GM12878 (cell line): ENCODE measurements around the gene SULT6B1. TPM values are rescaled to one million over a fixed set of nuclear protein-coding genes. Genes with fewer than 3 reads are reported as not detected.

Experiments used
- ATAC-seq: fragments of 200-7000 bp; cut with Tn5 transposase; 3 replicates; pipeline ENCODE4 v1.9.1; 2020; ENCODE audit warnings: mild to moderate bottlenecking, moderate library complexity
- BruUV-seq: library from RNA; stranded (reverse); fragments of 400-500 nt; replicated peaks from 2 replicates; lab custom pipeline; 2021; lab: Mats Ljungman, UMichigan
- CTCF ChIA-PET: fragments of 300-600 bp; sonication (Branson Sonifier 250); formaldehyde crosslinking; extraction: SDS; loops from one replicate; lab custom pipeline; 2021; ENCODE audit warnings: inconsistent platforms; lab: Yijun Ruan, JAX
- POLR2A ChIA-PET: fragments of 350-600 bp; formaldehyde crosslinking; extraction: SDS; loops from one replicate; lab custom pipeline; 2021; ENCODE audit warnings: inconsistent platforms; lab: Charles Lee
- RAD21 ChIA-PET: fragments of 300-600 bp; sonication (Branson Sonifier 250); formaldehyde crosslinking; loops from one replicate; lab custom pipeline; 2023; ENCODE audit warnings: antibody characterized with exemption; ENCODE audit not compliant: unreplicated experiment; lab: Charles Lee
- SMC1A ChIA-PET: fragments of 300-600 bp; sonication (Branson Sonifier 250); formaldehyde crosslinking; loops from one replicate; lab custom pipeline; 2023; ENCODE audit not compliant: unreplicated experiment, uncharacterized antibody; lab: Charles Lee
- DNase-seq: peaks from one replicate; pipeline ENCODE4 v3.0.0-alpha.2; 2011; ENCODE audit warnings: low read depth, low spot score
- FAIRE-seq: peaks from 3 replicates; lab custom pipeline; 2011; peaks lifted over from hg19 to GRCh38; lab: Jason Lieb, UNC
- H2AFZ ChIP-seq: 2 replicates; pipeline ENCODE4 v1.6.0; 2011; ENCODE audit warnings: low read depth, low read length, control low read depth; ENCODE audit not compliant: control insufficient read depth
- H3K27ac ChIP-seq: 2 replicates; pipeline ENCODE4 v1.5.1; 2011; ENCODE audit warnings: control low read depth; ENCODE audit not compliant: control insufficient read depth, insufficient read depth
- H3K27me3 ChIP-seq, 2 experiments: replicated peaks in 1 of 2; 2 replicates each; pipeline versions ENCODE4 v1.6.0 to v1.6.1; 2011; ENCODE audit warnings: low read length in 1 of 2; ENCODE audit not compliant: control insufficient read depth in 2 of 2, insufficient read depth in 2 of 2
- H3K36me3 ChIP-seq, 2 experiments: 2 replicates each; pipeline ENCODE4 v1.5.1; 2011; ENCODE audit warnings: low read length in 1 of 2; ENCODE audit not compliant: control insufficient read depth in 2 of 2, insufficient read depth in 2 of 2
- H3K4me1 ChIP-seq: 2 replicates; pipeline ENCODE4 v1.6.1; 2011; ENCODE audit warnings: mild to moderate bottlenecking, low read length, moderate library complexity, mixed read lengths; ENCODE audit not compliant: control insufficient read depth, insufficient read depth
- H3K4me2 ChIP-seq: 2 replicates; pipeline ENCODE4 v1.6.0; 2011; ENCODE audit warnings: control low read depth; ENCODE audit not compliant: control insufficient read depth, insufficient read depth
- H3K4me3 ChIP-seq: fragments of 200-600 bp; sonication (generic); 2 replicates; pipeline ENCODE4 v1.5.1; 2016
- H3K79me2 ChIP-seq: 2 replicates; pipeline ENCODE4 v1.6.0; 2011; ENCODE audit warnings: low read length; ENCODE audit not compliant: control insufficient read depth, insufficient read depth
- H3K9ac ChIP-seq: 2 replicates; pipeline ENCODE4 v1.8.0; 2011; ENCODE audit warnings: low read length, control low read depth, mixed read lengths; ENCODE audit not compliant: control insufficient read depth, insufficient read depth
- H3K9me3 ChIP-seq: replicated peaks from 3 replicates; pipeline ENCODE4 v1.5.1; 2011; ENCODE audit warnings: mild to moderate bottlenecking, low read length; ENCODE audit not compliant: control insufficient read depth, insufficient read depth
- H4K20me1 ChIP-seq: 2 replicates; pipeline ENCODE4 v1.6.0; 2011; ENCODE audit not compliant: control insufficient read depth, insufficient read depth
- ASH2L ChIP-seq: fragments of 300-600, 200-600 bp; sonication (generic); IDR thresholded peaks from 2 replicates; pipeline ENCODE4 v1.6.1; 2017; ENCODE audit warnings: low read depth, mild to moderate bottlenecking, borderline replicate concordance
- BACH1 ChIP-seq: fragments of 450-650 bp; IDR thresholded peaks from 2 replicates; pipeline ENCODE4 v1.6.1; 2017; ENCODE audit warnings: mild to moderate bottlenecking, borderline replicate concordance
- BHLHE40 ChIP-seq, 2 experiments: fragments of 450-650 bp in 1 of 2; IDR thresholded peaks; 2 replicates each; pipeline ENCODE4 v1.6.1; 2011 to 2017; ENCODE audit warnings: low read depth in 2 of 2, borderline replicate concordance in 1 of 2, improper control_type of control experiment in 1 of 2, low read length in 1 of 2, mild to moderate bottlenecking in 1 of 2
- BMI1 ChIP-seq: fragments of 450-650 bp; IDR thresholded peaks from 2 replicates; pipeline ENCODE4 v1.6.1; 2016; ENCODE audit warnings: mild to moderate bottlenecking, moderate library complexity, borderline replicate concordance
- EGR1 ChIP-seq, 2 experiments: IDR thresholded peaks; 1 replicate in 1 of 2; 2 replicates in 1 of 2; pipeline ENCODE4 v1.6.1; 2011 to 2012; ENCODE audit warnings: low read depth in 2 of 2, low read length in 2 of 2, borderline replicate concordance in 1 of 2, mild to moderate bottlenecking in 1 of 2, moderate library complexity in 1 of 2
- HCFC1 ChIP-seq: fragments of 150-350 bp; IDR thresholded peaks from 2 replicates; pipeline ENCODE4 v1.6.1; 2014; ENCODE audit warnings: low read length
- HDGF ChIP-seq: fragments of 450-650 bp; IDR thresholded peaks from 2 replicates; pipeline ENCODE4 v1.6.1; 2016; ENCODE audit warnings: antibody characterized with exemption
- MEF2A ChIP-seq: IDR thresholded peaks from 2 replicates; pipeline ENCODE4 v1.6.1; 2011; ENCODE audit warnings: low read depth, mild to moderate bottlenecking, low read length, moderate library complexity; ENCODE audit not compliant: insufficient read depth
- SIN3A ChIP-seq: IDR thresholded peaks from 2 replicates; pipeline ENCODE4 v1.6.1; 2012; ENCODE audit warnings: low read depth, low read length, improper control_type of control experiment
- YY1 ChIP-seq: IDR thresholded peaks from 2 replicates; pipeline ENCODE4 v1.6.1; 2011; ENCODE audit warnings: low read depth, mild to moderate bottlenecking, low read length
- WGBS: methylation state at CpG from one replicate; pipeline ENCODE4 v1.1.6; 2016; ENCODE audit warnings: low lambda C conversion rate; ENCODE audit not compliant: insufficient replicate concordance, insufficient coverage; ENCODE audit errors: missing lambda C conversion rate; 5-methylcytosine and 5-hydroxymethylcytosine counted together
- in situ Hi-C: fragments of 300-500 bp; cut with MboI; formaldehyde crosslinking; loops from 9 replicates; pipeline ENCODE4 v1.14.3; 2018; ENCODE audit warnings: mixed read lengths
- intact Hi-C: fragments of 100-400 bp; cut with micrococcal nuclease; formaldehyde crosslinking; loops from one replicate; pipeline ENCODE4 v1.14.2; 2022; ENCODE audit not compliant: unreplicated experiment
- polyA plus RNA-seq, 11 experiments: library from polyadenylated mRNA; depleted of rRNA in 4 of 11; unstranded in 6 of 11; stranded (reverse) in 5 of 11; fragments of >200 nt; fragmentation: Nextera tagmentation in 4 of 11; fragmentation: Illumina TruSeq in 1 of 11; extraction: Ambion mirVana in 4 of 11; extraction: Trizol in 1 of 11; gene quantifications; 1 replicate in 1 of 11; 2 replicates in 10 of 11; pipeline versions ENCODE4 v1.2.1 to v1.2.3, GENCODE V29; 2011 to 2016; ENCODE audit warnings: inconsistent platforms in 2 of 11, missing spikeins in 2 of 11, low read depth in 1 of 11
- total RNA-seq, 4 experiments: library from RNA; depleted of rRNA in 3 of 4; stranded (reverse); fragments of >200 nt in 3 of 4; fragmentation: Illumina TruSeq in 1 of 4; extraction: Trizol in 1 of 4; gene quantifications; 2 replicates each; pipeline versions ENCODE4 v1.2.1 to v1.2.3, GENCODE V29; 2013 to 2021
- TF ChIP-seq, protein P1 (sequence below): IDR thresholded peaks from 2 replicates; pipeline ENCODE4 v1.6.1; 2012; ENCODE audit warnings: low read length, inconsistent platforms
- TF ChIP-seq, protein P2 (sequence below): fragments of 450-650 bp; IDR thresholded peaks from 2 replicates; pipeline ENCODE4 v1.6.1; 2017; ENCODE audit warnings: low read depth, mild to moderate bottlenecking, moderate library complexity

SULT6B1 gene
- total and polyA plus RNA-seq, 10 of the 15 experiments (the other 5 are each of a cell fraction or from before 2014, with no cell fraction given): not detected

DNA sequence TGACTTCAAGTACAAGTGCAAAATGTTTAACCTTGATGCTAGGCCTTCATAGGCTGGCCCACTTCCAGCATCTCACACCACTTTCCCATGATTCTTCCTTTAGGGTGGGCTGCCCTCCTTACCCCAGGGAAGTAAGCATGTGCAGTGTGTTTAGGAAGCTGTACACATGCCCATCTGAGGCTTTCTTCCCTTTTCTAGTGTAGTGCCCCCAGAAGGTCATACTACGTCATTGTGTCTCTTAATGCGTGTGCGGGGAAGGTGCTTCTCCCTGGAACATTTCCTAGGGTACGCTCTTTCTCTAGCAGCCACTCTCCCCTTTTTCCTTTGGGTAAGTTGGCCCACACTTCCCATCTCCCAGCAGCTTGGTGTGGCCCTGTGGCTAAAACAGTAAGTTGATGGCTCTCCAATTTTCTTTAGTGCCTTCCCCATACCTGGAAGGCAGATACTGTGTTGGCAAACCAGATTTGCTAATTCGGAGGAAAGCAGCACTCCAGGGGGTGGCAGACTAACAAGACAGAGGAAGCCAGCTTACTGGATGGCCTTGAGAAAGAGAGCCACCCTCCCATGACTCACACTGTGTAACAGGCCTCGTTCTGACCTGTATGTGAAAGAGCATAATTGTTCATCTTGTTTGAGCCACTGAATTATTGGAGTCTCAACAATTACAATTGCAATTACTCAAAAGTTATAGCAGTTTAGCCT, 1.1 kb upstream of the SULT6B1 start:
- RAD21 ChIA-PET: no interaction called here
- no peak overlapping the region for H3K27ac ChIP-seq
- no peaks in the 10 kb centered on the region for H3K9me3 ChIP-seq
- H3K4me2 ChIP-seq: no peak overlapping the region
- in situ Hi-C loops (no loop called here), intact Hi-C loops (no loop called here)
- CTCF ChIA-PET: interaction anchor here (2.8 kb wide), 1 partner anchor 21 kb away, joined by 10 read pairs; no protein-coding TSS in a partner anchor
- ATAC-seq (no peak; the same call in 2 of the 3 replicates), DNase-seq (no peak), FAIRE-seq (no peak)
- no peak overlapping the region for H3K4me3 ChIP-seq
- SMC1A ChIA-PET: no interaction called here
- H3K36me3 ChIP-seq: no peaks in the 10 kb centered on the region
- WGBS: 68% methylated on average over 6 of the region's 6 CpGs
- H3K9ac ChIP-seq: no peak overlapping the region
- no peaks in the 10 kb centered on the region for H4K20me1 ChIP-seq
- no peak overlapping the region for H2AFZ ChIP-seq
- POLR2A ChIA-PET: no interaction called here
- TF ChIP-seq SIN3A (no peak), HDGF (no peak)
- BruUV-seq: no TSS peak
- no peaks in the 10 kb centered on the region for H3K4me1 ChIP-seq
- no peaks in the 10 kb centered on the region for H3K27me3 ChIP-seq
- H3K79me2 ChIP-seq: no peaks in the 10 kb centered on the region

DNA sequence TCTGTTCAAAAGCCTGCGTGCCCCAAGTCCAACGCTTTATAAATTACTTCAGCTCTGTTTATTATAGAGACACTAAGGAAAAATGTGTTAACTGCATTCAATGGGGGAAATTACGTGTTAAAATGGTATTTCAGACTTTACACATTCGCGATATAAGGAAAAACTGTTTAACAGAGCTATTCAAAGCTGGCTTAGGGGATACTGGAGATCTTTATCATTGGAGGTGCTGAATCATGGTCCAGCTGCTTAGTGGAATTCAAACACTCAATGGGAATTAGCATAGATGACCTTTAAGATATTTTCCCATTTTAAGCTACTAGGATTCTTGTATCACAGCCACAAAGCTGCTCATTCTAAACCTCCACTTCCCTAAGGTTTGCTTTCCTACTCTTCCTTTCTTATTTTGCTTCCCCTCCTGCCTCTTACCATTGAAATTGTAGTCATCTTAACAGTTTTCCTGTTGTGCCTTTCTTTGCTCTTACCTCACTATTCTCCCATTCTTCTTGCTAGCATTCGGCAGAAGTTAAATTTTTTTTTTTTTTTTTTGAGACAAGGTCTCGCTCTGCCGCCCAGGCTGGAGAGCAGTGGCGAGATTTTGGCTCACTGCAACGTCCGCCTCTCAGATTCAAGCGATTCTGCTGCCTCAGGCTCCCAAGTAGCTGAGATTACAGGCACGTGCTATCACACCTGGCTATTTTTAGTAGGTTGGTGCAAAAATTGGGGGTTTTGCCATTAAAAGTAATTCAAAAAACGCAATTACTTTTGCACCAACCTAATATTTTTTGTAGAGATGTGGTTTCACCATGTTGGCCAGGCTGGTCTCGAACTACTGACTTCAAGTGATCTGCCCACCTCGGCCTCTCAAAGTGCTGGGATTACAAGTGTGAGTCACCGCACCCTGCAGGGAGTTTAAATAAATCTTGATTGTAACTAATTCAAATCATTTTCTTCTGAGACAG, 6.5 kb downstream of the SULT6B1 start:
- no TSS peak for BruUV-seq
- FAIRE-seq: no peak
- no peaks in the 10 kb centered on the region for H3K79me2 ChIP-seq
- no peak overlapping the region for H2AFZ ChIP-seq
- no peak overlapping the region for H3K9ac ChIP-seq
- ATAC-seq: no peak
- in situ Hi-C loops: no loop called here
- WGBS: 57% methylated on average over 17 of the region's 17 CpGs
- H3K36me3 ChIP-seq: no peaks in the 10 kb centered on the region
- H3K4me1 ChIP-seq: no peaks in the 10 kb centered on the region; the same call in 1 of the 2 replicates
- intact Hi-C loops: no loop called here
- DNase-seq: no peak
- no peak overlapping the region for H3K4me3 ChIP-seq
- no peak overlapping the region for H3K4me2 ChIP-seq
- no peaks in the 10 kb centered on the region for H4K20me1 ChIP-seq
- H3K9me3 ChIP-seq: no peaks in the 10 kb centered on the region
- POLR2A ChIA-PET: interaction anchor here (0.6 kb wide), 1 partner anchor 292 kb away, joined by 3 read pairs; no protein-coding TSS in a partner anchor
- H3K27me3 ChIP-seq: no peaks in the 10 kb centered on the region
- CTCF ChIA-PET: no interaction called here
- SMC1A ChIA-PET: interaction anchor here (1.0 to 1.5 kb wide), 2 partner anchors 15 to 188 kb away, joined by 3 to 4 read pairs; no protein-coding TSS in a partner anchor
- RAD21 ChIA-PET: no interaction called here
- no peak overlapping the region for H3K27ac ChIP-seq
- TF ChIP-seq ASH2L (no peak), BMI1 (no peak), EGR1 (IDR thresholded peaks at IDR 0.05; ENCODE audit: borderline replicate concordance in 1 of 2, low read depth in 2 of 2, low read length in 2 of 2) (no peak), HCFC1 (no peak), YY1 (no peak), BHLHE40 (IDR thresholded peaks at IDR 0.05; ENCODE audit: borderline replicate concordance in 1 of 2, low read depth in 2 of 2, low read length in 1 of 2) (no peak), BACH1 (no peak), MEF2A (no peak)
- TF ChIP-seq, protein P1, sequence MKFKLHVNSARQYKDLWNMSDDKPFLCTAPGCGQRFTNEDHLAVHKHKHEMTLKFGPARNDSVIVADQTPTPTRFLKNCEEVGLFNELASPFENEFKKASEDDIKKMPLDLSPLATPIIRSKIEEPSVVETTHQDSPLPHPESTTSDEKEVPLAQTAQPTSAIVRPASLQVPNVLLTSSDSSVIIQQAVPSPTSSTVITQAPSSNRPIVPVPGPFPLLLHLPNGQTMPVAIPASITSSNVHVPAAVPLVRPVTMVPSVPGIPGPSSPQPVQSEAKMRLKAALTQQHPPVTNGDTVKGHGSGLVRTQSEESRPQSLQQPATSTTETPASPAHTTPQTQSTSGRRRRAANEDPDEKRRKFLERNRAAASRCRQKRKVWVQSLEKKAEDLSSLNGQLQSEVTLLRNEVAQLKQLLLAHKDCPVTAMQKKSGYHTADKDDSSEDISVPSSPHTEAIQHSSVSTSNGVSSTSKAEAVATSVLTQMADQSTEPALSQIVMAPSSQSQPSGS: no peak
- TF ChIP-seq, protein P2, sequence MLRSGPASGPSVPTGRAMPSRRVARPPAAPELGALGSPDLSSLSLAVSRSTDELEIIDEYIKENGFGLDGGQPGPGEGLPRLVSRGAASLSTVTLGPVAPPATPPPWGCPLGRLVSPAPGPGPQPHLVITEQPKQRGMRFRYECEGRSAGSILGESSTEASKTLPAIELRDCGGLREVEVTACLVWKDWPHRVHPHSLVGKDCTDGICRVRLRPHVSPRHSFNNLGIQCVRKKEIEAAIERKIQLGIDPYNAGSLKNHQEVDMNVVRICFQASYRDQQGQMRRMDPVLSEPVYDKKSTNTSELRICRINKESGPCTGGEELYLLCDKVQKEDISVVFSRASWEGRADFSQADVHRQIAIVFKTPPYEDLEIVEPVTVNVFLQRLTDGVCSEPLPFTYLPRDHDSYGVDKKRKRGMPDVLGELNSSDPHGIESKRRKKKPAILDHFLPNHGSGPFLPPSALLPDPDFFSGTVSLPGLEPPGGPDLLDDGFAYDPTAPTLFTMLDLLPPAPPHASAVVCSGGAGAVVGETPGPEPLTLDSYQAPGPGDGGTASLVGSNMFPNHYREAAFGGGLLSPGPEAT: no peak
